ENCODE results near the gene SLC45A3. TPM values are rescaled to one million over a fixed set of nuclear protein-coding genes. Genes with fewer than 3 reads are reported as not detected.

The SLC45A3 gene
- polyA plus RNA-seq, 1 donor (not counting 4 experiments of a cell fraction or from before 2014, with no cell fraction given): 2.5 TPM

DNA sequence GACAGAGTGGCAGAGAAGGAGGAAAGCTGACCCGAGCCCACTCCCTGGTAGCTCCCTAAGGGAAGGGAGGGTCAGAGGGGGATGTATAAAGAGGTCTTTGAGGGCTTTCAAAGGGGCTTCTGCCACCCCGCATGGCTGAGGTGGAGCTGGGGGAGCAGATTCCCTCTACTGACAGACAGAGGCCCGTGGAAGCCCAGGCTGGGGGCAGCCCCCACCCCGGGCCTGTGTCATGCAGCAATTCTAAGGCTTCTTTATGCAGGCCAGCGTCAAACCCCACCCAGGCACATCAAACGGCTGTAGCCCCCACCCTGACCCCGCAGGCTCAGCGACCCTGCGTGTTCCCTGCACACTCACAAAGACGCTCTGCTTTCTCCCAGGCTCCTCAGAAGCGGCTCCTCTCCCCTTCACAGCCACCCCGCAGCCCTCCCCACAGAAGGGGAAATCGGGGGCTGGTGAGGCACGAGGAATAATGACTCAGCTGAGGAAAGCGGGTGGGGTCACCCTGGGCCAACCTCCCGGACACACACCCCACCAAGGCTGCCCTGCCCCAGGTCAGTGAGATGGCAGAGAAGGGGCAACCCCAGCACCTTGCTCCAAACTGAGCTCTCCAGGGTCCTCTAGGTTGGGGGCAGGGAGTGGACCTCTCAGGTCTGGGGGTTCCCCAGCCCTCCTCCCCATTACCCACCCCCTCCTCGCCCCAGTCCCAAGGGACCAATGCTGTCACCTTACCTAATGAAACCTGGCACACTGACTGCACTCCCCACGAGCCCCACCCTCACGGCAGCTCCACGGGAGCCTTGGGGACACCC lies 10.8 kb downstream of the SLC45A3 start:
- no peak overlapping the region for H3K27ac ChIP-seq (ENCODE audit: control insufficient read depth, insufficient read depth, low read length)
- no peaks in the 10 kb centered on the region for H4K20me1 ChIP-seq (ENCODE audit: control insufficient read depth, extremely low read depth, insufficient read depth, low read length)
- TF ChIP-seq, protein P1, sequence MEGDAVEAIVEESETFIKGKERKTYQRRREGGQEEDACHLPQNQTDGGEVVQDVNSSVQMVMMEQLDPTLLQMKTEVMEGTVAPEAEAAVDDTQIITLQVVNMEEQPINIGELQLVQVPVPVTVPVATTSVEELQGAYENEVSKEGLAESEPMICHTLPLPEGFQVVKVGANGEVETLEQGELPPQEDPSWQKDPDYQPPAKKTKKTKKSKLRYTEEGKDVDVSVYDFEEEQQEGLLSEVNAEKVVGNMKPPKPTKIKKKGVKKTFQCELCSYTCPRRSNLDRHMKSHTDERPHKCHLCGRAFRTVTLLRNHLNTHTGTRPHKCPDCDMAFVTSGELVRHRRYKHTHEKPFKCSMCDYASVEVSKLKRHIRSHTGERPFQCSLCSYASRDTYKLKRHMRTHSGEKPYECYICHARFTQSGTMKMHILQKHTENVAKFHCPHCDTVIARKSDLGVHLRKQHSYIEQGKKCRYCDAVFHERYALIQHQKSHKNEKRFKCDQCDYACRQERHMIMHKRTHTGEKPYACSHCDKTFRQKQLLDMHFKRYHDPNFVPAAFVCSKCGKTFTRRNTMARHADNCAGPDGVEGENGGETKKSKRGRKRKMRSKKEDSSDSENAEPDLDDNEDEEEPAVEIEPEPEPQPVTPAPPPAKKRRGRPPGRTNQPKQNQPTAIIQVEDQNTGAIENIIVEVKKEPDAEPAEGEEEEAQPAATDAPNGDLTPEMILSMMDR (optimal IDR thresholded peaks at IDR 0.05 in 1 of 3, IDR thresholded peaks at IDR 0.05 in 1 of 3, conservative IDR thresholded peaks at IDR 0.05 in 1 of 3; ENCODE audit: extremely low read depth in 1 of 3, insufficient read depth in 2 of 3, low read length in 3 of 3): no peak
- TF ChIP-seq EZH2 (IDR thresholded peaks at IDR 0.05; ENCODE audit: low read length): no peak
- no peaks in the 10 kb centered on the region for H3K27me3 ChIP-seq (ENCODE audit: control insufficient read depth, extremely low read depth, insufficient read depth, low read length)
- H3K9me1 ChIP-seq (ENCODE audit: control insufficient read depth, extremely low read depth, insufficient read depth, low read length): peaks cover 4% of the 10 kb centered on the region
- no peaks in the 10 kb centered on the region for H3K79me2 ChIP-seq (ENCODE audit: control insufficient read depth, insufficient read depth, low read length)
- no peak overlapping the region for H2AFZ ChIP-seq (ENCODE audit: control insufficient read depth, low read length)
- dilution Hi-C loops (cut with MboI; ENCODE audit: extremely low pct_ligation_motif_present, low sequenced_read_pairs): no loop called here
- H3K9me3 ChIP-seq (ENCODE audit: control insufficient read depth, low read depth, low read length): no peaks in the 10 kb centered on the region
- FAIRE-seq (no peak), DNase-seq (ENCODE audit: low read depth, low spot score) (no peak)
- no peak overlapping the region for H3K4me3 ChIP-seq (ENCODE audit: control insufficient read depth in 2 of 3, extremely low read depth in 1 of 3, insufficient read depth in 2 of 3, low read depth in 1 of 3, low read length in 3 of 3)
- H3K4me1 ChIP-seq (ENCODE audit: control insufficient read depth, extremely low read depth, insufficient read depth, low read length): peaks cover 28% of the 10 kb centered on the region
- H3K4me2 ChIP-seq (ENCODE audit: control insufficient read depth, extremely low read depth, insufficient read depth, low read depth, low read length): no peak overlapping the region
- no peak overlapping the region for H3K9ac ChIP-seq (ENCODE audit: control insufficient read depth, extremely low read depth, insufficient read depth, low read length)
- H3K36me3 ChIP-seq (ENCODE audit: control insufficient read depth in 2 of 2, extremely low read depth in 1 of 2, insufficient read depth in 2 of 2, low read length in 2 of 2): no peaks in the 10 kb centered on the region

DNA sequence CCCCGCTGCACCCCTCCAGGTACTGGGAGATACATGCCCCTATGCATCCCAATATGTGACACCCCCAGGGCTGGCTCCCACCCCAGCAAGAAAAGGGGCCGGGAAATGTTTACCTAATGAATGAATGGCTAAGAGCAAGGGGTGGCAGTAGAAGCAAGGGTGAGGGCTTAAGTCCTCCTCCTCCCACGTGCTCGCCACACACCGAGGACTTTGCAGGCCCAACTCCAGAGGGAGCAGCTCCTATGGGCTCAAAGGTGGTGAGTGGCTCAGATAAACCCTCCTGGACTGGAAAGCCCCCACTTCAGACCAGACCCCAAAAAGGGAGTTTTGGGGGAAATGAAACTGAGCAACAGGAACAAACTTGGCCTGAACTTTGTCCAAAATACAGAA lies 11.4 kb downstream of the SLC45A3 start:
- peaks cover 4% of the 10 kb centered on the region for H3K9me1 ChIP-seq (ENCODE audit: control insufficient read depth, extremely low read depth, insufficient read depth, low read length)
- H3K36me3 ChIP-seq (ENCODE audit: control insufficient read depth in 2 of 2, extremely low read depth in 1 of 2, insufficient read depth in 2 of 2, low read length in 2 of 2): no peaks in the 10 kb centered on the region
- no peak overlapping the region for H3K4me3 ChIP-seq (ENCODE audit: control insufficient read depth in 2 of 3, extremely low read depth in 1 of 3, insufficient read depth in 2 of 3, low read depth in 1 of 3, low read length in 3 of 3)
- no peaks in the 10 kb centered on the region for H3K27me3 ChIP-seq (ENCODE audit: control insufficient read depth, extremely low read depth, insufficient read depth, low read length)
- no peak overlapping the region for H3K27ac ChIP-seq (ENCODE audit: control insufficient read depth, insufficient read depth, low read length)
- FAIRE-seq (no peak), DNase-seq (ENCODE audit: low read depth, low spot score) (no peak)
- H3K79me2 ChIP-seq (ENCODE audit: control insufficient read depth, insufficient read depth, low read length): no peaks in the 10 kb centered on the region
- TF ChIP-seq, protein P1 (optimal IDR thresholded peaks at IDR 0.05 in 1 of 3, IDR thresholded peaks at IDR 0.05 in 1 of 3, conservative IDR thresholded peaks at IDR 0.05 in 1 of 3; ENCODE audit: extremely low read depth in 1 of 3, insufficient read depth in 2 of 3, low read length in 3 of 3): no peak
- TF ChIP-seq EZH2 (IDR thresholded peaks at IDR 0.05; ENCODE audit: low read length): no peak
- no peak overlapping the region for H3K4me2 ChIP-seq (ENCODE audit: control insufficient read depth, extremely low read depth, insufficient read depth, low read depth, low read length)
- H4K20me1 ChIP-seq (ENCODE audit: control insufficient read depth, extremely low read depth, insufficient read depth, low read length): no peaks in the 10 kb centered on the region
- no peak overlapping the region for H2AFZ ChIP-seq (ENCODE audit: control insufficient read depth, low read length)
- H3K9me3 ChIP-seq (ENCODE audit: control insufficient read depth, low read depth, low read length): no peaks in the 10 kb centered on the region
- H3K4me1 ChIP-seq (ENCODE audit: control insufficient read depth, extremely low read depth, insufficient read depth, low read length): peaks cover 34% of the 10 kb centered on the region
- H3K9ac ChIP-seq (ENCODE audit: control insufficient read depth, extremely low read depth, insufficient read depth, low read length): no peak overlapping the region
- dilution Hi-C loops (cut with MboI; ENCODE audit: extremely low pct_ligation_motif_present, low sequenced_read_pairs): no loop called here

Measured in keratinocyte (primary cell).